GM12878 (cell line): ENCODE results near the gene POLR3F.

Experiments used
- MXI1 ChIP-seq: fragments of 150-350 bp; IDR thresholded peaks from 2 replicates; pipeline ENCODE4 v1.6.1; 2011; ENCODE audit warnings: low read depth, mild to moderate bottlenecking, inconsistent platforms, low read length, improper control_type of control experiment
- POLR2AphosphoS5 ChIP-seq: IDR thresholded peaks from 2 replicates; pipeline ENCODE4 v1.6.1; 2011; ENCODE audit warnings: mild to moderate bottlenecking, low read length, inconsistent platforms
- ZNF274 ChIP-seq: IDR thresholded peaks from one replicate; pipeline ENCODE4 v1.8.0; 2011; ENCODE audit not compliant: insufficient read length, insufficient read depth

GRCh38 chr20:18515973-18516372 is 48.8 kb downstream of the POLR3F start:
- TF ChIP-seq MXI1 (no peak), POLR2AphosphoS5 (no peak), ZNF274 (no peak)
